MG63 (cell line): ENCODE results near the gene MTF1. TPM values are rescaled to one million over a fixed set of nuclear protein-coding genes. Genes with fewer than 3 reads are reported as not detected.
A peak's percentile ranks its signal among the peaks of the same experiment; 100 is the strongest.
"Not testable (repeated sequence)": the region's sequence is repeated elsewhere in the genome, so short reads cannot be mapped to it uniquely, and the experiment has no call there.

Source experiments
- DNase-seq: peaks from one replicate; pipeline ENCODE4 v3.0.0-alpha.2; 2020
- H3K27me3 ChIP-seq: fragments of 250-450 bp; sonication (Bioruptor Pico); 2 replicates; pipeline ENCODE4 v1.5.1; 2020; ENCODE audit warnings: mild to moderate bottlenecking, moderate library complexity
- H3K36me3 ChIP-seq: fragments of 250-450 bp; sonication (Bioruptor Pico); 2 replicates; pipeline ENCODE4 v1.5.1; 2020; ENCODE audit warnings: mild to moderate bottlenecking, moderate library complexity
- H3K4me3 ChIP-seq: fragments of 250-450 bp; sonication (Bioruptor Pico); 2 replicates; pipeline ENCODE4 v1.5.1; 2020; ENCODE audit warnings: mild to moderate bottlenecking, moderate library complexity
- H3K9me3 ChIP-seq: fragments of 250-450 bp; sonication (Bioruptor Pico); 2 replicates; pipeline ENCODE4 v1.5.1; 2020; ENCODE audit warnings: mild to moderate bottlenecking, moderate library complexity
- total RNA-seq: library from RNA; depleted of rRNA; stranded (reverse); fragments of >200 nt; shearing (Covaris generic); gene quantifications from 2 replicates; pipeline ENCODE4 v1.2.3, GENCODE V29; 2014; ENCODE audit warnings: low replicate concordance; rRNA removed

MTF1 gene
- total RNA-seq, 1 experiment from 2014 or later: 2.5 TPM

GRCh38 chr1:37782491-37782890, 76.9 kb downstream of the MTF1 start:
- H3K36me3 ChIP-seq: no peaks in the 10 kb centered on the region
- no peaks in the 10 kb centered on the region for H3K9me3 ChIP-seq
- DNase-seq: no peak
- H3K27me3 ChIP-seq: peaks cover 3% of the 10 kb centered on the region; the same call in 1 of the 2 replicates
- no peak overlapping the region for H3K4me3 ChIP-seq

GRCh38 chr1:37778654-37779053, 80.7 kb downstream of the MTF1 start:
- Histone ChIP-seq H3K9me3 (0 out of 2 replicates have a peak, but pooled peaks cover 4% of the 10 kb centered on the region), H3K36me3 (no peaks in the 10 kb centered on the region), H3K4me3 (no peak overlapping the region), H3K27me3 (no peaks in the 10 kb centered on the region)
- DNase-seq: no peak

DNA sequence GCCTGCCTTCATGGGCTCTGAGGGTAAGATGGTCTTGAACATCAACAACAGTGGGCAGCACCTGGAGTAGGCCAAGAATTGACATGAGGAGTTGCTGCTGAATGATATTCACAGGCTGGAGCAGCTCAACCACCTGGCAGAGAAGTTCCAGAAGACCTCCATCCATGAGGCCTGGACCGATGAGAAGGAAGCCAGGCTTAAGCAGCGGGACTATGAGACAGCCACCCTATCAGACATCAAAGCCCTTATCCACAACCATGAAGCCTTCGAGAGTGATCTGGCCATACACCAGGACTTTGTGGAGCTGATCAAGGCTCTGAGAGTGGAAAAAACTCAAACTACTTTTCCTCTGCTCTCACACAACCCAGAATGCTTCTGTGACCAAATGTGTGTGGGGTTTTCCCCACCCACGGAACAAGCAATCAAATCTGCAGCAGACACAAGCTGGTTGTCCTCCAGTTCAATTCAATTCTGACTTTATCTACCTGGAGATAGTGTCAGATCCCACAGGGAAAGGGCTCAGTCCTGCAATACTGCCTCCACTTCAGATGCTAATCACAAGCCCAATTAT, 82.4 kb downstream of the MTF1 start:
- Histone ChIP-seq H3K9me3 (peaks cover 5% of the 10 kb centered on the region; the same call in 1 of the 2 replicates), H3K36me3 (no peaks in the 10 kb centered on the region), H3K27me3 (no peaks in the 10 kb centered on the region), H3K4me3 (no peak overlapping the region)
- no peak for DNase-seq

DNA sequence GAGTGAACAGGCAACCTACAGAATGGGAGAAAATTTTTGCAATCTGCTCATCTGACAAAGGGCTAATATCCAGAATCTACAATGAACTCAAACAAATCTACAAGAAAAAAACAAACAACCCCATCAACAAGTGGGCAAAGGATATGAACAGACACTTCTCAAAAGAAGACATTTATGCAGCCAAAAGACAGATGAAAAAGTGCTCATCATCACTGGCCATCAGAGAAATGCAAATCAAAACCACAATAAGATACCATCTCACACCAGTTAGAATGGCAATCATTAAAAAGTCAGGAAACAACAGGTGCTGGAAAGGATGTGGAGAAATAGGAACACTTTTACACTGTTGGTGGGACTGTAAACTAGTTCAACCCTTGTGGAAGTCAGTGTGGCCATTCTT, 88.0 kb downstream of the MTF1 start:
- H3K27me3 ChIP-seq: peaks cover 15% of the 10 kb centered on the region
- H3K4me3 ChIP-seq, H3K36me3 ChIP-seq, H3K9me3 ChIP-seq, DNase-seq: not testable (repeated sequence)

GRCh38 chr1:37767488-37767887, 91.9 kb downstream of the MTF1 start:
- DNase-seq: no peak
- Histone ChIP-seq H3K36me3 (no peaks in the 10 kb centered on the region), H3K27me3 (peaks cover 46% of the 10 kb centered on the region), H3K9me3 (no peaks in the 10 kb centered on the region; the same call in 1 of the 2 replicates), H3K4me3 (no peak overlapping the region)

GRCh38 chr1:37765916-37766664, 93.3 kb downstream of the MTF1 start:
- H3K27me3 ChIP-seq: peaks cover 49% of the 10 kb centered on the region
- no peaks in the 10 kb centered on the region for H3K36me3 ChIP-seq
- H3K4me3 ChIP-seq: no peak overlapping the region
- no peaks in the 10 kb centered on the region for H3K9me3 ChIP-seq
- no peak for DNase-seq

GRCh38 chr1:37764888-37765441, 94.4 kb downstream of the MTF1 start, which contains the start of gene EPHA10:
TSS of gene EPHA10 (minus strand) at chr1:37765120. CDS start at chr1:37765066, 54 bp downstream.
- Histone ChIP-seq H3K4me3 (no peak within 1 kb of the TSS), H3K36me3 (no peaks in the 10 kb centered on the region), H3K9me3 (no peaks in the 10 kb centered on the region), H3K27me3 (peaks cover 49% of the 10 kb centered on the region)
- DNase-seq: no peak

- DNase-seq: peak; percentile 32
- Histone ChIP-seq H3K36me3 (no peaks in the 10 kb centered on the region), H3K4me3 (no peak overlapping the region), H3K9me3 (no peaks in the 10 kb centered on the region), H3K27me3 (peaks cover 47% of the 10 kb centered on the region)
Measured at GRCh38 chr1:37764414-37764825, 95.0 kb downstream of the MTF1 start.

- DNase-seq: no peak
- no peaks in the 10 kb centered on the region for H3K36me3 ChIP-seq
- H3K9me3 ChIP-seq: no peaks in the 10 kb centered on the region
- no peak overlapping the region for H3K4me3 ChIP-seq
- H3K27me3 ChIP-seq: peaks cover 47% of the 10 kb centered on the region
Measured at GRCh38 chr1:37763791-37764413, 95.5 kb downstream of the MTF1 start.

DNA sequence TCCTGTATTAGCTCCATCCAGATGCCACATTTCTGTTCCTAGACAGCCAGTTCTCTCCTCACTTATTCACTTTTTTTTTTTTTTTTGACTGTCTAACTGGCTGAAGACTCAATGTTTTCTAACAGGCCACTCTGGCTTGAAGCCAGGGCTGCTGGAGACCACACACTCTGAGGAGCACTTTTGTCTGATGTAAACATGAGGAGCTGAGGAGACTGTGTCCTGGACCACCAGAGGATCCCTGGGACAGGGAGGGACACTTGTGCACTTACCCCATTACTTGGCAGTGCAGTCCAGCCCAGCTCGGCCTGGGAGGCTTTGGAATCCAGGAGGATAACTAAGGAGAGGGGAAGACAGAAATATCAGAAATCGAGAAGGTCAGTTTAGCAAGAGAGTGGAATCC, 96.9 kb downstream of the MTF1 start:
- no peak overlapping the region for H3K4me3 ChIP-seq

DNA sequence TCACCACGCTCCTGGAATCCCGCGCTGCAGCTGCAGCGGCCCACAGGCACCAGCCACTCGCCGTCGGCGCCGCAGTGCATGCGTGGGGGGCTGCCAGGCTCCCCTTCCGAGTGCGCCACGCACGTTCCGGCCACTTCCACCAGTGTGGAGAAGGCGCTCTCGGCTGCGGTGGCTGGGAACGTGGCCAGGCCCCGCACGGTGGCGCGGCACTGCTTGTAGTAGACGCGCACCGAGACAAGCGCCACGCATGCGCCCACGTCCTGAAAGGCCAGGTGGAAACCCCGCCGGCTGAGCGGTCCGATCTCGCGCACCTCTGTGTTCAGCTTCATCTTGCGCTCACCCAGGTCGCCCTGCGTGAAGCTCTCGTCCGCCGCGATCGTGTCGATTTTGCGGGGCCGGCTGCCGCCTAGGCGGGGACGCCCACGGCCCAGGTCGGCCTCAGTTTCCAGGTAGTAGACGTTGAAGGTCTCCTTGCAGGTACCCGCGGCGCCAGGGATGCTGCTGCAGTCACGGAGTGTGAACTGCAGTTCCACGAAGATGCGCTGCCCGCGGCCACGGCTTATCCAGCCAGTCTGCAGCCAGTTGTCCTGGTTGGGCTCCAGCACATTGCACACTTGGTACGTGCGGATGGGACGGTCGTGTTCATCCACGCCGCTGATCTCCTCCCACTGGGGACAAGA, 97.8 kb downstream of the MTF1 start:
- Histone ChIP-seq H3K4me3 (no peak overlapping the region), H3K36me3 (no peaks in the 10 kb centered on the region), H3K9me3 (no peaks in the 10 kb centered on the region), H3K27me3 (peaks cover 38% of the 10 kb centered on the region)
- DNase-seq: no peak

More for the DNA sequence above, 96.9 kb downstream of the MTF1 start:
- H3K27me3 ChIP-seq: peaks cover 42% of the 10 kb centered on the region
- DNase-seq: no peak
- no peaks in the 10 kb centered on the region for H3K36me3 ChIP-seq
- no peaks in the 10 kb centered on the region for H3K9me3 ChIP-seq

Other genes with a start within 250 kb of the MTF1 start
- not detected in 2 replicates for gene RSPO1, start 224.7 kb downstream of the MTF1 start, total RNA-seq
- 6.3 and 14.2 TPM in 2 replicates for gene CDCA8, start 167.1 kb downstream of the MTF1 start, total RNA-seq
- gene EPHA10, start 94.5 kb downstream of the MTF1 start, total RNA-seq: not detected in 2 replicates
- 8.8 and 15.0 TPM in 2 replicates for gene MANEAL, start 65.7 kb downstream of the MTF1 start, total RNA-seq
- 22.3 and 68.2 TPM in 2 replicates for gene C1orf122, start 51.8 kb downstream of the MTF1 start, total RNA-seq
- 34.7 and 37.8 TPM in 2 replicates for gene YRDC, start 51.4 kb downstream of the MTF1 start, total RNA-seq
- gene INPP5B, start 87.5 kb upstream of the MTF1 start, total RNA-seq: 12.4 and 19.2 TPM in 2 replicates
- gene SF3A3, start 130.4 kb upstream of the MTF1 start, total RNA-seq: 91.1 and 159 TPM in 2 replicates
- gene FHL3, start 145.9 kb upstream of the MTF1 start, total RNA-seq: 13.7 and 26.0 TPM in 2 replicates
- gene UTP11, start 153.1 kb upstream of the MTF1 start, total RNA-seq: 101 and 200 TPM in 2 replicates
- gene POU3F1, start 187.2 kb upstream of the MTF1 start, total RNA-seq: not detected in 2 replicates